GM18526 (cell line): ENCODE data around the gene TAL1.

Experiments used
- POLR2A ChIP-seq: IDR thresholded peaks from 3 replicates; pipeline ENCODE4 v1.6.1; 2011; ENCODE audit not compliant: insufficient read length; ENCODE audit errors: extremely low read depth

Gene TAL1

DNA sequence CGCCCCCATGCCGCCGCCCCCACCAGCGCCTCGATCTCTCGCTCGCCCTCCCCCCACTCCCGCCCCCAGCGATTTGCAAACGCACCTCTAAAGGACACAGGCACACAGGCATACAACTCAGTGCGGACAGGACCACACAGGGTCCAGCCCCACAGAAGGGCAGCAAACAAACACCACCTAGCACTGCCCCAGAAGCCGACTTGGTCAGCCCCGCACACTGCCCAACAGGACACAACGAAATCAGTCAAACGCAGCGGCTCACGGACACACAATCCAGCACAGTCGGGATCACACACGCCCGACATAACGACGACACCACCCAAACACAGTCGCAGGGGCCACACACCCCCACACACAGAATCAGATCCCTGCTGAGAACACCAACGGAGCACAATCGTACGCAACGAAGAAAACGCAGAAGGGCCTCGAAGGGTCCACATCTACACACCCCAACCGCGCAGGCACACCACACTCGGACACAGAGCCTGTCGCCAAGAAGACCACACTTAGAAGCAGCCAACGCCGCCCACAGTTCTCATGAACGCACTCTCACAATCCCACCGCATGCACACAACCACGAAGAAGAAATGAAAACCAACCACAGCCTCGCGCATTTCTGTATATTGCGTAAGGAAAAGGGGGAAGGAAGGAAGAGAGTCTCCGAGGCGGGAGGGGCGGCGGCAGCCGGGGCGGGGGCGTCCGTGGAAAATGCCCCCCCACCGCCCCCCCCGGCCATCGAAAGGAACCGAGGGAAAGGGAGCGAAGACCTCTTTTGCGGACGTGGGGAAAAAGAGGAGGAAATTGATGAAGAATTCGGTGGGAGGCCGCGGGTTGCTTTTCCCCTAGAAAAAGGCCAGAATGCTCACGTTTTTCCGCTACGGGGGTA is 481 bp downstream of the TAL1 start:
- TF ChIP-seq POLR2A = no peak

GRCh38 chr1:47230692-47231300 is 1.2 kb downstream of the TAL1 start:
- TF ChIP-seq POLR2A = no peak

DNA sequence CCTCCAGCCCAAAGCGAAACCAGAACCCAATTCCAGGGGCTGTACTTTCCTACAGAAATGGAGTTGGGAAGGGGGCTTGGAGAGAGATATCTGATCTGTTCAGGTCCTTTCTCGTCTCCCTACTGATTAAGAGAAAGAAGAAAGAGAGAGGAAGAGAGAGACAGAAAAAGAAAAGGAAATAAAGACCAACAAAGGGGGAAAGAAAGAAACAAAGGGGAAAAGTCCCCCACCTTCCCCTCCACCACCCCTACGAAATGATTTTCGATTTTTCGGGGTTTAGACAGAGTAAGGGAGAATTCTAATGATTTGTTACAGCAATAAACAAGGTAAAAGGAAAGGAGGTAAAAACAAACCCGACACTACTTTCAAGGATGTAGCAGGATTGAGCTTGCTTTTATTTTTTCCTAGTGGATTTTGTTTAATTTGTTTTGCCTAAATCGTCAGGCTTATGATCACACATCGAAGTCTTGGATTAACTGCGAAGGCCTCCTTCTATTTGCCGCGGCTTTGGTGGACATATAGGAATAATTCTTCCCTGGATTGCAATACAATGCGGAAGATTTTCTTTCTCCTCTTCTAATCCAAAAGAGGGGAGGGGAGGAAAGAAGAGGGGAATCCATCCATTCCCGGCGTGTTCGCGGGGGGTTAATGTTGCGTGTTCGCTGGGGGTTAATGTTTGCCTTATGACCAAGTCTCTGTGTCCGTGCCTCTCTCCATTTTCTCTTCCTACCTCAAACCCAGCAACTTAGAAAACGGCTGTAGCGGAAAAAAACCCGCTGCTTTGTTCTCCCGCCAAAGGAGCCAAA is 1.9 kb downstream of the TAL1 start:
- TF ChIP-seq POLR2A = no peak

- TF ChIP-seq POLR2A = no peak
Observed at GRCh38 chr1:47229031-47229885, 2.8 kb downstream of the TAL1 start.

GRCh38 chr1:47228644-47229030 is 3.4 kb downstream of the TAL1 start:
- no peak for TF ChIP-seq POLR2A

- no peak for TF ChIP-seq POLR2A
Observed at GRCh38 chr1:47227341-47228232, 4.4 kb downstream of the TAL1 start.

- no peak for TF ChIP-seq POLR2A
Observed at GRCh38 chr1:47226839-47227215, 5.2 kb downstream of the TAL1 start.

GRCh38 chr1:47226121-47226838 is 5.7 kb downstream of the TAL1 start:
- TF ChIP-seq POLR2A = no peak

DNA sequence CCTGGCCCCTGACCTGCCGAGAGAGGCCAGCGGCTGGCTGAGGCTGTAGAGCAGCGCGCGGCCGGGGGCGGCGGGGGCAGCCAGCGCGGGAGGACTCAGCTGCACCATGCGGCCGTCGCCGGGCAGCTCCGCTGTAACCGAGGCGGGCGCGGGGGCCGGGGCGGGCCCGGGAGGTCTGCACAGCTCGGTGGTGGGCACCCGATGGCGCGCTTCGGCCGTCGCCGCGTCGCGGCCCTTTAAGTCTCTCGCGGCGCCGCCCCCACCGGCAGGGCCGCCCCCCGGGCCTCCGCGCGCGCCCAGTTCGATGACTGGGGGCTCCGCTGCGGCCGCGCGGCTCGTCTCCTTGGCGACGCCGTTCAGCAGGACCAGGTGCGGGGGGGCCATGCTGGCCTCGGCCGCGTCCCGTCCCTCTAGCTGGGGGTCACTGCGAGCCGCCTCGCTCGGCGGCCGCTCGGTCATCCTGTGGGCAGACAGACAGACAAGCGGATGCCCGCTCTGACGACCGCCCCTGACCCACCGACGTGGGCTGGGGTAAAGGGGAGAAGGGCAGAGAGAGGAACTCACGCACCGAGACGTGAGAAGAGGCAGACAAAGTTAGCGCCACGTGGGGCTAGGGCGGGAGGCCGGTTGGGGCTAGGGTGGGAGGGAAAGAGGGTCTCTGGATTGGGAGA is 6.5 kb downstream of the TAL1 start:
- no peak for TF ChIP-seq POLR2A

- no peak for TF ChIP-seq POLR2A
Observed at GRCh38 chr1:47224676-47225399, 7.2 kb downstream of the TAL1 start.

- no peak for TF ChIP-seq POLR2A
Observed at GRCh38 chr1:47223921-47224675, 7.9 kb downstream of the TAL1 start.
